Left lung (tissue), 10 donors: ENCODE results near the gene STARD7. TPM values are rescaled to one million over a fixed set of nuclear protein-coding genes. Genes with fewer than 3 reads are reported as not detected.

Experiments used
- ATAC-seq: fragments of 200-7000 bp; cut with Tn5 transposase; one replicate; pipeline ENCODE4 v1.9.1; 2020; ENCODE audit warnings: moderate library complexity
- DNase-seq, 4 donors: peaks; one replicate each; pipeline ENCODE4 v3.0.0-alpha.2; 2013 to 2020
- H3K27ac ChIP-seq, 2 donors: fragments of 200-600 bp; sonication (generic) in 1 of 2; one replicate each; pipeline versions ENCODE4 v1.5.0 to v1.8.0; 2020 to 2021
- H3K27me3 ChIP-seq, 2 donors: fragments of 200-600 bp; sonication (generic) in 1 of 2; one replicate each; pipeline versions ENCODE4 v1.5.0 to v1.8.0; 2020 to 2021
- H3K36me3 ChIP-seq, 2 donors: fragments of 200-600 bp; sonication (generic) in 1 of 2; one replicate each; pipeline versions ENCODE4 v1.5.0 to v1.8.0; 2020 to 2021
- H3K4me1 ChIP-seq, 2 donors: fragments of 200-600 bp; one replicate each; pipeline ENCODE4 v1.8.0; 2021
- H3K4me3 ChIP-seq, 2 donors: fragments of 200-600 bp; sonication (generic) in 1 of 2; one replicate each; pipeline versions ENCODE4 v1.5.0 to v1.8.0; 2020 to 2021; ENCODE audit warnings: mild to moderate bottlenecking in 1 of 2
- H3K9me3 ChIP-seq, 2 donors: fragments of 200-600 bp; sonication (generic) in 1 of 2; one replicate each; pipeline versions ENCODE4 v1.5.0 to v1.8.0; 2020 to 2021
- CTCF ChIP-seq, 2 donors: fragments of 200-600 bp; sonication (generic) in 1 of 2; IDR thresholded peaks; one replicate each; pipeline versions ENCODE4 v1.5.0 to v1.8.0; 2021; ENCODE audit warnings: antibody characterized with exemption in 2 of 2
- intact Hi-C, 2 donors: fragments of 100-400 bp; cut with DNase I; formaldehyde crosslinking; loops; one replicate each; pipeline versions ENCODE4 v1.11.2 to v1.14.2; 2022
- polyA plus RNA-seq, 6 donors: library from polyadenylated mRNA; unstranded; fragments of 120-200 nt; gene quantifications; one replicate each; pipeline ENCODE4 v1.2.1, GENCODE V29; 2013; ENCODE audit not compliant: insufficient read length in 6 of 6
- total RNA-seq, 2 donors: library from RNA; stranded (reverse); fragmentation: NEBNext Ultra II Directional; extraction: Animal tissue kit (Norgen Biotek cat#: 25700); gene quantifications; one replicate each; pipeline ENCODE4 v1.2.1, GENCODE V29; 2021
- donor health status: DM: no; HTN: yes; CAD: no.
- donor health status: DM: no; HTN: no; CAD: no.

The STARD7 gene
- total and polyA plus RNA-seq, 8 donors = 99.2 to 142 (median 112) TPM

- H3K36me3 ChIP-seq = peaks cover 0 to 35% of the 10 kb centered on the region in 2 donors
- DNase-seq = no peak
- TF ChIP-seq CTCF (IDR thresholded peaks at IDR 0.05) = no peak
- no peaks in the 10 kb centered on the region for H3K27me3 ChIP-seq
- H3K4me1 ChIP-seq = peaks cover 6 to 80% of the 10 kb centered on the region in 2 donors
- H3K4me3 ChIP-seq = no peak overlapping the region
- H3K9me3 ChIP-seq = no peaks in the 10 kb centered on the region
- intact Hi-C loops = no loop called here
- no peak overlapping the region for H3K27ac ChIP-seq
- no peak for ATAC-seq
Measured at GRCh38 chr2:96248624-96249023, 40.0 kb upstream of the STARD7 start.

- no peaks in the 10 kb centered on the region for H3K27me3 ChIP-seq
- no peak for ATAC-seq
- H3K9me3 ChIP-seq = no peaks in the 10 kb centered on the region
- H3K36me3 ChIP-seq = peaks cover 0 to 28% of the 10 kb centered on the region in 2 donors
- H3K4me3 ChIP-seq = no peak overlapping the region
- H3K4me1 ChIP-seq = peaks cover 6 to 75% of the 10 kb centered on the region in 2 donors
- TF ChIP-seq CTCF (IDR thresholded peaks at IDR 0.05) = no peak
- no peak for DNase-seq
- intact Hi-C loops = no loop called here
- H3K27ac ChIP-seq = no peak overlapping the region
Measured at GRCh38 chr2:96247896-96248295, 39.3 kb upstream of the STARD7 start.

- H3K4me1 ChIP-seq = peaks cover 6 to 76% of the 10 kb centered on the region in 2 donors
- H3K27ac ChIP-seq = peak overlapping the region in 1 of 2 donors; percentile 84
- no peaks in the 10 kb centered on the region for H3K27me3 ChIP-seq
- TF ChIP-seq CTCF (IDR thresholded peaks at IDR 0.05) = no peak
- intact Hi-C loops = no loop called here
- no peaks in the 10 kb centered on the region for H3K9me3 ChIP-seq
- peaks cover 0 to 19% of the 10 kb centered on the region in 2 donors for H3K36me3 ChIP-seq
- DNase-seq (no peak), ATAC-seq (peak; percentile 20)
- no peak overlapping the region for H3K4me3 ChIP-seq
Measured at GRCh38 chr2:96247009-96247408, 38.4 kb upstream of the STARD7 start.

- intact Hi-C loops = no loop called here
- H3K36me3 ChIP-seq = peaks cover 0 to 9% of the 10 kb centered on the region in 2 donors
- DNase-seq = peak in 1 of 4 donors; percentile 59
- H3K4me3 ChIP-seq = no peak overlapping the region
- no peaks in the 10 kb centered on the region for H3K9me3 ChIP-seq
- H3K27me3 ChIP-seq = no peaks in the 10 kb centered on the region
- H3K27ac ChIP-seq = peak overlapping the region in 1 of 2 donors; percentile 84
- peak; percentile 53 for ATAC-seq
- TF ChIP-seq CTCF (IDR thresholded peaks at IDR 0.05) = no peak
- peaks cover 4 to 78% of the 10 kb centered on the region in 2 donors for H3K4me1 ChIP-seq
Measured at GRCh38 chr2:96245609-96246390, 37.2 kb upstream of the STARD7 start.

- Histone ChIP-seq H3K27ac (no peak overlapping the region), H3K9me3 (no peaks in the 10 kb centered on the region), H3K4me1 (peaks cover 0 to 64% of the 10 kb centered on the region in 2 donors), H3K36me3 (no peaks in the 10 kb centered on the region), H3K27me3 (no peaks in the 10 kb centered on the region), H3K4me3 (no peak overlapping the region)
- TF ChIP-seq CTCF (IDR thresholded peaks at IDR 0.05) = no peak
- DNase-seq (no peak), ATAC-seq (no peak)
- intact Hi-C loops = no loop called here
Measured at GRCh38 chr2:96243843-96244242, 35.2 kb upstream of the STARD7 start.
